Upper lobe of left lung (tissue), 6 donors: ENCODE measurements around the gene STAT4. TPM values are rescaled to one million over a fixed set of nuclear protein-coding genes. Genes with fewer than 3 reads are reported as not detected.
A peak's percentile ranks its signal among the peaks of the same experiment; 100 is the strongest.

Experiments
- ATAC-seq, 2 donors: fragments of 200-7000 bp; cut with Tn5 transposase; one replicate each; pipeline ENCODE4 v1.9.1; 2022; ENCODE audit warnings: mild to moderate bottlenecking in 2 of 2, moderate library complexity in 2 of 2; ENCODE audit not compliant: low FRiP score in 2 of 2
- DNase-seq, 2 donors: peaks; one replicate each; pipeline ENCODE4 v3.0.0-alpha.2; 2019 to 2020
- H3K27ac ChIP-seq, 4 donors: fragments of 200-600 bp; sonication (generic); one replicate each; pipeline ENCODE4 v1.5.1; 2016 to 2019
- H3K27me3 ChIP-seq, 4 donors: fragments of 200-600 bp; sonication (generic); one replicate each; pipeline ENCODE4 v1.5.1; 2017 to 2019
- H3K36me3 ChIP-seq, 4 donors: fragments of 200-600 bp; sonication (generic); one replicate each; pipeline ENCODE4 v1.5.1; 2016 to 2019
- H3K4me1 ChIP-seq, 4 donors: fragments of 200-600 bp; sonication (generic); one replicate each; pipeline ENCODE4 v1.5.1; 2018 to 2019
- H3K4me3 ChIP-seq, 4 donors: fragments of 200-600 bp; sonication (generic); one replicate each; pipeline ENCODE4 v1.5.1; 2017 to 2019; ENCODE audit warnings: mild to moderate bottlenecking in 2 of 4, moderate library complexity in 1 of 4
- H3K9me3 ChIP-seq, 4 donors: fragments of 200-600 bp; sonication (generic); one replicate each; pipeline ENCODE4 v1.5.1; 2018 to 2019
- EP300 ChIP-seq, 4 donors: sonication (generic); formaldehyde crosslinking; IDR thresholded peaks; one replicate each; pipeline ENCODE4 v1.5.1; 2017; ENCODE audit warnings: antibody characterized with exemption in 4 of 4, control low read depth in 2 of 4
- POLR2A ChIP-seq, 4 donors: fragments of 450-650 bp; IDR thresholded peaks; one replicate each; pipeline ENCODE4 v1.5.1; 2016 to 2017; ENCODE audit warnings: antibody characterized with exemption in 4 of 4, mild to moderate bottlenecking in 2 of 4
- POLR2AphosphoS5 ChIP-seq, 2 donors: sonication (generic); formaldehyde crosslinking; IDR thresholded peaks; one replicate each; pipeline ENCODE4 v1.5.1; 2017; ENCODE audit warnings: antibody characterized with exemption in 2 of 2
- WGBS, 2 donors: methylation state at CpG; one replicate each; pipeline ENCODE4 v1.1.5; 2017 to 2018; 5-methylcytosine and 5-hydroxymethylcytosine counted together
- total RNA-seq, 6 donors: library from RNA; depleted of rRNA in 4 of 6; stranded (reverse); fragments of >200 nt in 4 of 6; gene quantifications; one replicate each; pipeline versions ENCODE4 v1.1.0 to v1.2.1, GENCODE V29; 2016 to 2021
- TF ChIP-seq, protein P1 (sequence below), 6 experiments: fragments of 450-650 bp in 4 of 6; fragments of 200-600 bp in 2 of 6; sonication (generic) in 2 of 6; IDR thresholded peaks; one replicate each; pipeline ENCODE4 v1.5.1; 2016 to 2019; ENCODE audit warnings: antibody characterized with exemption in 6 of 6
- donor health status: DM: no; HTN: no; CAD: no; lungs with moderate emphysema.
- donor health status: DM: no; HTN: yes; CAD: no; lungs with severe emphysema.

The STAT4 gene
- total RNA-seq, 6 donors from 2014 or later = 3.6 to 11.9 (median 6.0) TPM

DNA sequence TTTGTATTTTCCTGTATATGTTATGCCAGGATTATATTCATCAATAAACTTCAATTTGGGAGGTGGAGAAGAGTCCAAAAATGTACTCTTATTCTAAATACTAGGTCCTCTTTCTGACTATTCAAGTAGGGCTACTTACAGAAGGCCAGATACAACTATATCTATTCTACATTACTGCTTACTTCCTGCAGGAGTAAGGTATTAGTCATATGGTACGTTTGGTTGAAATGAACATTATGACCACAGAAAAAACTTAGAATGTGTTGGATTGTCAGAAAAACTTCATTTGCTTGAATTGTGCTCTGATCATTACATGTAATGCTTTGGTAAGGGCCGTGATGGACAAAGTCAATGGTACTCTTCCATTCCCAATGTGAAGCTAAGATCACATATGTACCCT, 35.0 kb downstream of the STAT4 start:
- no peaks in the 10 kb centered on the region for H3K9me3 ChIP-seq
- no peak overlapping the region for H3K4me3 ChIP-seq
- no peaks in the 10 kb centered on the region for H3K36me3 ChIP-seq
- no peak overlapping the region for H3K27ac ChIP-seq
- ATAC-seq (no peak), DNase-seq (no peak)
- H3K4me1 ChIP-seq = peaks cover 0 to 6% (median 1%) of the 10 kb centered on the region in 4 donors
- 79 to 80% methylated on average over 2 of the region's 2 CpGs for WGBS, 2 donors
- H3K27me3 ChIP-seq = no peaks in the 10 kb centered on the region
- no peak for TF ChIP-seq EP300 (IDR thresholded peaks at IDR 0.05)
- TF ChIP-seq, protein P1, sequence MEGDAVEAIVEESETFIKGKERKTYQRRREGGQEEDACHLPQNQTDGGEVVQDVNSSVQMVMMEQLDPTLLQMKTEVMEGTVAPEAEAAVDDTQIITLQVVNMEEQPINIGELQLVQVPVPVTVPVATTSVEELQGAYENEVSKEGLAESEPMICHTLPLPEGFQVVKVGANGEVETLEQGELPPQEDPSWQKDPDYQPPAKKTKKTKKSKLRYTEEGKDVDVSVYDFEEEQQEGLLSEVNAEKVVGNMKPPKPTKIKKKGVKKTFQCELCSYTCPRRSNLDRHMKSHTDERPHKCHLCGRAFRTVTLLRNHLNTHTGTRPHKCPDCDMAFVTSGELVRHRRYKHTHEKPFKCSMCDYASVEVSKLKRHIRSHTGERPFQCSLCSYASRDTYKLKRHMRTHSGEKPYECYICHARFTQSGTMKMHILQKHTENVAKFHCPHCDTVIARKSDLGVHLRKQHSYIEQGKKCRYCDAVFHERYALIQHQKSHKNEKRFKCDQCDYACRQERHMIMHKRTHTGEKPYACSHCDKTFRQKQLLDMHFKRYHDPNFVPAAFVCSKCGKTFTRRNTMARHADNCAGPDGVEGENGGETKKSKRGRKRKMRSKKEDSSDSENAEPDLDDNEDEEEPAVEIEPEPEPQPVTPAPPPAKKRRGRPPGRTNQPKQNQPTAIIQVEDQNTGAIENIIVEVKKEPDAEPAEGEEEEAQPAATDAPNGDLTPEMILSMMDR (IDR thresholded peaks at IDR 0.05) = no peak
- no peak for TF ChIP-seq POLR2AphosphoS5 (IDR thresholded peaks at IDR 0.05)
- TF ChIP-seq POLR2A (IDR thresholded peaks at IDR 0.05) = no peak

DNA sequence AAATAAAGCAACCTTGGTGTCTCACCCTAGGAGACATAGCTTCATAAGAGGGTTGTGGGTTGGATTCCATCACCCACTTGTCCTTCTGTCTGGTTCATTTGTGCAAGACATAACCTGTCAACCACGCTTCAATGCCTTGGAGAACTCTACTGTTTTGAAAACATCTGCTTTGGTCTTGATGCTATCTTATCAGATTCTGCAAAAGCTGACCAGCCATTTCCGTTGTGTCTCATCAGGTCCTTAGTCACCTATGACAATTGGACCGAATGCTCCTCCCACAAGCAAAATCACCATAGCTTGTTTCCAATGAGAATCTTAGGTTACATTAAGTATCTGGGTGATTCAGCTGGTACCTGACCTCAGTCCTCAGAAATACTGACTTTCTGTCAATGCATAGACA, 35.4 kb downstream of the STAT4 start:
- no peak overlapping the region for H3K4me3 ChIP-seq
- peaks cover 0 to 6% (median 1%) of the 10 kb centered on the region in 4 donors for H3K4me1 ChIP-seq
- WGBS, 2 donors = 71 to 75% methylated on average over 3 of the region's 3 CpGs
- no peaks in the 10 kb centered on the region for H3K27me3 ChIP-seq
- ATAC-seq = no peak
- no peaks in the 10 kb centered on the region for H3K9me3 ChIP-seq
- no peak for DNase-seq
- H3K36me3 ChIP-seq = no peaks in the 10 kb centered on the region
- H3K27ac ChIP-seq = no peak overlapping the region
- TF ChIP-seq POLR2A (IDR thresholded peaks at IDR 0.05) (no peak), EP300 (IDR thresholded peaks at IDR 0.05) (no peak), POLR2AphosphoS5 (IDR thresholded peaks at IDR 0.05) (no peak)
- TF ChIP-seq, protein P1 (IDR thresholded peaks at IDR 0.05) = no peak

DNA sequence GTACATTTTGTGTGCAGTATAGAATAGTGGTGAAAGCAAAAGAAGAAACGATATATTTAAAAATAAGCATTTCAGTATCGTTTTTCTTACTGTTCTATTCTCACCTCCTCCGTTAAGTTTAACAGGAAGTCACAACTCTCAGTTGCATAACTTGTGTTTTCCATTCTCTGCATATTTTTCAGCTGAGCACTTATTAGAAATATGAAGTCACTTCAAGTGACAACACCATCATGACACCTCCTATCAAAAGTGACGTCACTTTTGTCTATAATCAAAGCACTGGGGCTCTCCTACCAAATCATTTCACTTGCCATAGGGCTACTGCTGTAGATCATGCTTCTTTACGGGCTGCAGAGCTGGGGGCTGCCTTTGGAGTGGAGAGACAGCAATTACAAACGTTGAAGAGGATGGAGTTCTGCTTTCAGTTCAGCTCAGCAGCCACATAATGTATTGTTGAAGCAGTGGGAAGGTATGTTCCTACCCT, 36.3 kb downstream of the STAT4 start:
- TF ChIP-seq POLR2A (IDR thresholded peaks at IDR 0.05) = no peak
- TF ChIP-seq, protein P1 (IDR thresholded peaks at IDR 0.05) = no peak
- TF ChIP-seq POLR2AphosphoS5 (IDR thresholded peaks at IDR 0.05) = no peak
- TF ChIP-seq EP300 (IDR thresholded peaks at IDR 0.05) = no peak
- peak in 1 of 2 donors; percentile 25 for ATAC-seq
- 20 to 26% methylated on average over 6 of the region's 6 CpGs for WGBS, 2 donors
- Histone ChIP-seq H3K27me3 (no peaks in the 10 kb centered on the region), H3K36me3 (no peaks in the 10 kb centered on the region), H3K4me1 (peaks cover 0 to 6% (median 1%) of the 10 kb centered on the region in 4 donors), H3K9me3 (no peaks in the 10 kb centered on the region), H3K27ac (no peak overlapping the region), H3K4me3 (no peak overlapping the region)
- no peak for DNase-seq

DNA sequence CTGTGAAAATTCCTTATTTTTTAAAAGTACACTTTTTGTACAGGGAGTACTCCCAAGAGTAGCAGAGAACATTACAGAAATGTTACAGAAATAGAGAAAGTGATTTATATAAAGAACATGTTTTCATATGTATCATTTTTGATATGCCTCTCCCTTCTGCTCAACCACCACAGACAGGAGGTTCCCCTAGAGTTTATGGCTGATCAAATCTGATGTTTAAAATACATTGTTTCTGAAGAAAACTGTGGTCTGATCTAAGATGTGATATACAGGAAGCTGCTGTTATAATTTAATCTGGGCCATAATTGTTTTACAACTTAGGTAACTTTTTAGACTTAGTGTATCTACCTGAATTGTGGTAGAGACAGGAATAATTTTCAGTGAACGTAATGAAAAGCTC, 37.0 kb downstream of the STAT4 start:
- 75 to 92% methylated on average over 1 of the region's 1 CpG for WGBS, 2 donors
- DNase-seq (no peak), ATAC-seq (no peak)
- Histone ChIP-seq H3K36me3 (no peaks in the 10 kb centered on the region), H3K9me3 (no peaks in the 10 kb centered on the region), H3K4me3 (no peak overlapping the region), H3K27ac (no peak overlapping the region), H3K4me1 (peaks cover 0 to 6% (median 1%) of the 10 kb centered on the region in 4 donors), H3K27me3 (no peaks in the 10 kb centered on the region)
- TF ChIP-seq POLR2AphosphoS5 (IDR thresholded peaks at IDR 0.05) = no peak
- TF ChIP-seq POLR2A (IDR thresholded peaks at IDR 0.05) = no peak
- no peak for TF ChIP-seq EP300 (IDR thresholded peaks at IDR 0.05)
- TF ChIP-seq, protein P1 (IDR thresholded peaks at IDR 0.05) = no peak

DNA sequence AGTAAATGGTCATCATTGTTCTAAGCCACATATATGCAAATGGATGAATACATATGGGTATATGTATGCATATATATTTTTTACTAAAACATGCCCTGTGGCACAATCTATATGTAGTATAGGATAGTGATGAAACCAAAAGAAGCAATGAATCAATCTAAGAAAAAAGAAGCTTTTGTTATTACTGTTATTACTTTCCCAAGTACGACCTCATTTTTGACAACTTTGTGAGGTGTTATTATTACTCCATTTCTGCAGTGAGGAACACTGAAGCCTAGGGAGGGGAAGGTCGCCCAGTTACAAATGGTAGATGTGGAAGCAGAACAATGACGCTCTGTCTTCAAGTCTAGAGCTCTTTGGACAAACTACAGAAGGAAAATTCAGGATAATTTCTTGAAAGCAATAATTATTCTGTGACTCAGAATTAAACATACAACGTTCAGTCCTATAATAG, 38.3 kb downstream of the STAT4 start:
- Histone ChIP-seq H3K27ac (no peak overlapping the region), H3K36me3 (no peaks in the 10 kb centered on the region), H3K9me3 (no peaks in the 10 kb centered on the region), H3K4me3 (no peak overlapping the region), H3K4me1 (peaks cover 0 to 6% (median 1%) of the 10 kb centered on the region in 4 donors), H3K27me3 (no peaks in the 10 kb centered on the region)
- DNase-seq (no peak), ATAC-seq (no peak)
- 85 to 89% methylated on average over 4 of the region's 4 CpGs for WGBS, 2 donors
- TF ChIP-seq, protein P1 (IDR thresholded peaks at IDR 0.05) = no peak
- no peak for TF ChIP-seq EP300 (IDR thresholded peaks at IDR 0.05)
- no peak for TF ChIP-seq POLR2AphosphoS5 (IDR thresholded peaks at IDR 0.05)
- no peak for TF ChIP-seq POLR2A (IDR thresholded peaks at IDR 0.05)
